PC-9 (cell line): ENCODE data around the gene TOR3A.

Experiments used
- EZH2 ChIP-seq: fragments of 200-600 bp; sonication (generic); IDR thresholded peaks from 2 replicates; pipeline ENCODE4 v1.8.0; 2017; ENCODE audit warnings: antibody characterized with exemption, low read depth
- TF ChIP-seq, protein P1 (sequence below): fragments of 200-600 bp; sonication (generic); conservative IDR thresholded peaks from 2 replicates; pipeline ENCODE4 v1.6.1; 2017; ENCODE audit warnings: mixed run types, antibody characterized with exemption, mild to moderate bottlenecking, moderate library complexity

DNA sequence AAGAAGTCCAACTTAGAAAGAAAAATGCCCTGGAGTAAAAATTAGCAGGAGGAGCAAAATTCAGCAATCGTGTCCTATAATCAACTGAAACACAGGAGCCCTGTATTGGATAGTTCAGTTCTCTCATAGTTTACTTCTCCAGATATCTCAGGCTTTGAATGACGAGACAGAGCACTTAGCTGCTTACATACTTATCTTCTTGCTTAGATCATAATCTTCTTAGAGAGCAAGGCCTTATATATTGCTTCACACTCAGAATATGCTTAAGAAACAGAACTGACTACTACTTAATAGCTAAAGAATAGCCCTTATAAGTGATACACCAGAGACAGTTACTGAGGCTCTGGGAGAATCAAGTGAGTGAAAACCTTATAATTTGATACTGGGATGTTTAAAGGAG lies 38.9 kb downstream of the TOR3A start:
- TF ChIP-seq, protein P1, sequence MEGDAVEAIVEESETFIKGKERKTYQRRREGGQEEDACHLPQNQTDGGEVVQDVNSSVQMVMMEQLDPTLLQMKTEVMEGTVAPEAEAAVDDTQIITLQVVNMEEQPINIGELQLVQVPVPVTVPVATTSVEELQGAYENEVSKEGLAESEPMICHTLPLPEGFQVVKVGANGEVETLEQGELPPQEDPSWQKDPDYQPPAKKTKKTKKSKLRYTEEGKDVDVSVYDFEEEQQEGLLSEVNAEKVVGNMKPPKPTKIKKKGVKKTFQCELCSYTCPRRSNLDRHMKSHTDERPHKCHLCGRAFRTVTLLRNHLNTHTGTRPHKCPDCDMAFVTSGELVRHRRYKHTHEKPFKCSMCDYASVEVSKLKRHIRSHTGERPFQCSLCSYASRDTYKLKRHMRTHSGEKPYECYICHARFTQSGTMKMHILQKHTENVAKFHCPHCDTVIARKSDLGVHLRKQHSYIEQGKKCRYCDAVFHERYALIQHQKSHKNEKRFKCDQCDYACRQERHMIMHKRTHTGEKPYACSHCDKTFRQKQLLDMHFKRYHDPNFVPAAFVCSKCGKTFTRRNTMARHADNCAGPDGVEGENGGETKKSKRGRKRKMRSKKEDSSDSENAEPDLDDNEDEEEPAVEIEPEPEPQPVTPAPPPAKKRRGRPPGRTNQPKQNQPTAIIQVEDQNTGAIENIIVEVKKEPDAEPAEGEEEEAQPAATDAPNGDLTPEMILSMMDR: no peak
- no peak for TF ChIP-seq EZH2
